EH (cell line): ENCODE results near the gene GIPC3.

Source experiments
- DNase-seq: peaks from one replicate; pipeline ENCODE4 v3.0.0-alpha.2; 2015; ENCODE audit warnings: low read depth

The GIPC3 gene, protein sequence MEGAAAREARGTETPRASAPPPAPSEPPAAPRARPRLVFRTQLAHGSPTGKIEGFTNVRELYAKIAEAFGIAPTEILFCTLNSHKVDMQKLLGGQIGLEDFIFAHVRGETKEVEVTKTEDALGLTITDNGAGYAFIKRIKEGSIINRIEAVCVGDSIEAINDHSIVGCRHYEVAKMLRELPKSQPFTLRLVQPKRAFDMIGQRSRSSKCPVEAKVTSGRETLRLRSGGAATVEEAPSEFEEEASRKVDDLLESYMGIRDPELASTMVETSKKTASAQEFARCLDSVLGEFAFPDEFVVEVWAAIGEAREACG

DNA sequence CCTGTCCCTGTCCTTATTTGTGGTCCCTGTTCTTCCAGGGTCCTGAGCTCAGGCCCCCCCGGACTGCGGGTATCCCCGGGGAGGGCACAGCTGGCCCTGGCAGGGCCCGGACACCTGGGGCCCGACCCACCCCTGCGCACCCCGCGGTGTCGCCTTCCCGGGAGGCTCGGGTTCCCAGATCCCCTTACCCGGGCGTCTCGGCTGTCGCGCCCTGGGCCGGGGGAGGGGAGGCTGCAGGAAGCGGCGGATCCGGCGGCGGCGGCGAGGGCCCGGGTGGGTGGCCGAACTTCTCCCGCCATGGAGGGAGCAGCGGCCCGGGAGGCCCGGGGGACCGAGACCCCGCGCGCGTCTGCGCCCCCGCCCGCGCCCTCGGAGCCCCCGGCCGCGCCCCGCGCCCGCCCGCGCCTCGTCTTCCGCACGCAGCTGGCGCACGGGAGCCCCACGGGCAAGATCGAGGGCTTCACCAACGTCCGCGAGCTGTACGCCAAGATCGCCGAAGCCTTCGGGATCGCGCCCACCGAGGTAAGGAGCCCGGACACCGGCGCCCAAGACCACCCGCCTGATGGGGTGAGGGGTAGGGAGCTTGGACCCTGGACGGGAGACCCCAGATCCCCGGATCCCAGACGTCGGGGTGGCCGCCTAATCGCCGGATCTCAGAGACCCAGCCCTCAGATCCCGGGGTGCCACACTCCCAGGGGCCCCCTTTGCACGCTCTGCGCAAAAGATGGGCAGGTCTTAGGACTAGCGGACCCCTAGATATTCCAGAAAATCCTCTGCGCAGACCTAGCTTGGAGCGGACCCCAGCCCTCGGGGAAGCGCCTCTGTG lies at the start of gene GIPC3:
Gene GIPC3, plus strand, starts transcription at position 178 of the 826 bp plus-strand sequence. Its CDS starts 120 bp downstream, at position 298.
- no peak for DNase-seq

DNA sequence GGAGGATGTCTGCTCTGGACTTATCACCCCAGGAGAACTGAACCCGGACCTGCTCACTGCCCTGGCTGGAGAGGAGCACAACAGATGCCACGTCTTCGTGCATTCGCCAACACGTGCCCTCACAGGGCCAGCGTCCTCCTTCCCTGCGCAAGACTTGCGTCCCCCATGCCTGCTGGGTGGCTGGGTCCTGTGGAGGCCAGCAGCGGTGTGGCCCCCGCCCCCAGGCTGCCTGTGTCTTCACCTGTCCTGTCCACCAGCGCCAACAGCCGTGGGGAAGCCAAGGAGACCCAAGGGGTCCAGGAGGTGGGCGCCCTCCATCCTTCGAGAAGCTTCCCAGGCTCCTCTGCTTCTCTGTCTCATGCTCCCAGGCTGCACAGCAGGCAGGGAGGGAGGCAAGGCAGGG lies 49.7 kb upstream of the GIPC3 start:
- DNase-seq = no peak

DNA sequence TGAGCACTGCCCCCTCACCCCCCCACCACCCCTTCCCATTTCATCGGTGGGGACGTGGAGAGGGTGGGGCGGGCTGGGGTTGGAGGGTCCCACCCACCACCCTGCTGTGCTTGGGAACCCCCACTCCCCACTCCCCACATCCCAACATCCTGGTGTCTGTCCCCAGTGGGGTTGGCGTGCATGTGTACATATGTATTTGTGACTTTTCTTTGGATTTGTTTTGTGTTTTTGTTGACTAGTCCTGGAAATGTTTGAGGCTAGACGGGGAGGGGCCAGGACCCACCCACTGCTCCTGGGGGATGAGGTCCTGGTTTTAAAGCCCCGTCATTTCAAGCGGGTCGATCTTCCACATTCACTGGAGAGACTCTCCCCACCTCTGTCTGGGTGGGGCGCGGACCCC lies 49.3 kb upstream of the GIPC3 start:
- DNase-seq = no peak

DNA sequence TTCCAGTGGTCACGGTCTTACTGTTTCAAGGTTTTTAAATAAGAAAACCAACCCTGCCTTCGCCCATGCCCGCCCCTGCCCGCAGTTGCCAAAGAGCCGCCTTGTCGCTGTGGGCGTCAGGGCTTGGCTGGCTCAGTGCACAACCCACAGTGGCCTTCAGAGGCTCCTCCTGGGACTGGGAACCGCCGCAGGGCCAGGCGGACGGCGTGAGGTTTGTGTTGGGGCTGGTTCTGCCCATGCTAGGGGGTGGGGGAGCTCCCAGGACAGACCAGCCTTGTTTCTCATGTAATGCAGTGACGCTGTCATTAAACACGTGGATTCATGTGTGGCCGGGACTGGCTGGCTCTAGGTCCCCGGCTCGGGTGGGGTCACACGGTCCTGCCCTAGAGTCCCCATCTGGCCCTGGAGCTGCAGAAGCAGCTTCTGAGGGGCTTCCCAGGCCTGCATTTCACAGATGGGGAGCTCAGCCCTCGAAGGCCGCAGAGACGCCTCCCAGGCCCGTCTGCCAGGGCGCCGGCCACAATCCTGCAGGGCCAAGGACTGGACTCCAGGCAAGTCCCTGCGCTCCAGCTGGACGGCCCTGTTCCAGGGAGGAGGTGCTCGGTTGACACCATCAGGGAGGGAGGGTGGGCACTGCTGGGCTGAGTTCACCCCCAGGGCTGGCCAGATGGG lies 48.7 kb upstream of the GIPC3 start:
- no peak for DNase-seq

DNA sequence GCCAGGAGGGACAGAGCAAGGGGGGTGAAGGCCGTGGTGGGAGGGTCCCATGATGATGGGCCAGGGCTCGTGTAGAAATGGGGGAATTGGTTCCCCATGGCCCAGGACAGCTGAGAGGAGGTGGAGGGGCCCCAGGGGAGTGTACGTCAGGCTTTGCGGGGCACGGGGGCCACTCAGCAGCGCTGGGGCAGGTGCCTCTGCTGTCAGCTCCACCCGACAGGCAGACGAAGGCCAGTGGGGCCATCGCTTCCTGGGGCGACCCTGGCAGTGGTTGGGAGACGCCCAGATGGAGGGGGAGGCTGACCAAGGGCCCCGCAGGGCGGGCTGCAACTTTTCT lies 48.2 kb upstream of the GIPC3 start:
- no peak for DNase-seq

DNA sequence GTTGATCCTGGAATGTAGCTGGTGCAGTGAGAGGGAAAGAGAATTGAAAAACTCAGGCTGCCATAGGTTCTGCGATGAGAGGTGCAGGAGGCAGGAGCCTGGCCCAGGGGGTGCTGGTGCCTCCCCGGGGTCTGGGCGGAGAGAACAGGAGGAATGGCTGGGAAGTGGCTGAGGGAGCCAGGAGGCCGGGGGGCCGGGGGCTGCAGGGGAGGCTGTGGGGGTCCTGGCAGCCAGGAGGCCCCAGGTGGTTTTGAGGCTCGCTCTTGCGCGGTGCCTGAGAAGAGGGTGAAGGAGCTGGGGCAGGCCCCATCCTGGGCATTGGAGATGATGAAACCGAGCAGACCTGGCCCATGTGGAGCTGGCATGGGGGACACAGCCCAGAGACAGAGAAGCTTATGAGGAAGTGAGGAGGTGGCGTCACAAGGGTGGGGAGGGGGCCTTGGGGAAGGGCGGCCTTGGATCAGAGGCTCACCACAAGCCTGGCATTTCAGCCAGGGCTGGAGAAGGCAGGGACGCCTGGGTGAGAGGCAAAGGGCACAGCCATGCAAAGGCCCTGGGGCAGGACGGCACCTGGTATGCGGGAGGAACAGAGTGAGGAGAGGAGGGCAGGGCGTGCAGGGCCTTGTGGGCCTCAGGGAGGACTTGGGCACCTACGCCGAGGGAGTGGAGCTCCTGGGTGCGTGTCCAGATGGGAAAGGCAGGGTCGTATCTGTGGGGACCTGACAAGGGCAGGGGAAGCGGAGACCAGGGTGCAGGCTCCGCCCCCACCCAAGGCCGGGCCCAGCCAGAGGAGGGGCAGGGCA lies 47.6 kb upstream of the GIPC3 start:
- DNase-seq = no peak

DNA sequence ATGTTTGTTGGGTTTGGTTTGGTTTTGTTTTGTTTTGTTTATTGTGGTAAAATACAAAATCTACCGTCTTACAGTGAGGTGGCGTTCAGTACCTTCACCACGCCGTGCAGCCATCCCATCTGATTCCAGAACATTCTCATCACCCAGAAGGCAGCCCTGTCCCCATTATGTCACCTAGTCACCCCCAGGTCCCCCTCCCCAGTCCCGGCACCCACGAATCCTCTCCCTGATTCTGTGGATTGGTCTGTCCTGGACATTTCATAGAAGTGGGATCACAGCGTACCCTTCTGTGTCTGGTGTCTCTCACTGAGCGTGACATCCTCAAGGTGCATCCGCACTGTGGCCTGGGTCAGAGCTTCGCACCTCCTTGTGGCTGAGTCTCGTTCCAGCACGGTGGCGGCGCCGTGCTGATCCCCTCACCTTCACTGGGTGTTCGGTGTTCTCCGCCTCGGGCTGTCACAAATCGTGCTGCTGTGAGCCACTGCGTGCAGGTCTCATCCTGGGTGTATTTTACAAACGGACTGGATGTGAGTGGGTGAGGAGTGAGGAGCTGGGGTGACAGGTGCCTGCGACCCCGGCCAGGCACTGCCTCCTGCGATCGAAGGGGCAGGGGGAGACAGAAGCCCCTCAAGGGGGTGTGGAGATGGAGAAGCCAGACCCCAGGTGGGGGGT lies 46.9 kb upstream of the GIPC3 start:
- DNase-seq = no peak

DNA sequence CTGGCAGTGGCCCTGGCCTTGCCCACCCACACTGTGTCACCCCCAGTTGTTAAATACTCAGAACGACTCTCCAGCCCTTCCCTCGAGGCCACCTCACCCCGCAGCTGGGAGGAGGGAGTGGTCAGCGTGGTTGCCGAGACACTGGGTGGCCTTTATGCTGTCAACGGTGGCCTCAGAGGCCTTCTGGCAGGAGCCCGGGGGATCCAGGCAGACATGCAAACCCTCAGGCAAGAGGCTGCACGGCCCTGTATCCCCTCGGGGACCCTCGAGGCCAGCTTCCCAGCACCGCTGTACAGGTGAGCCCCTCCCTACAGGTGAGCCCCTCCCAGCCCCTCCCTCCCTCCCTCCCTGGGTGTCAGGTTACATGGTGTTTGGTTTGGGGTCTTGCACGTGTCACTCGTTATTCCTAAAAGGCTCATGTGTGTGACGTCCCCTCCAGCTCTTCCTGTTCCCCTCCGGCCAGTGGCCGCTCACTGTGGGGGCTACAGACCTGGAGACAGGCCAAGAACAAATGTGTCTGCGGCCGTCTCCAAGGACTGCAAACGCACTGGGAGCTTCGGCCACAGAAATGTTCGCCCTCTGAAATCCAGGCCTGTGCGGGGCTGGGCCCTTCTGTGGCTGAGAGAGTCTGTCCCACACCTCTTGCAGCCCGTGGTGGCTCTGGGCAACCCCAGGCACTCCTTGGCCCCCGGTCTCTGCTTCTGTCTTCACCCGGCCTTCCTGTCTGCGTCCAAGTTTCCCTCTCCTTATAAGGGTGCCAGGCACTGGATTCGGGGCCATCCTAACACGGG lies 46.1 kb upstream of the GIPC3 start, which contains the start of gene TEKTIP1:
Gene TEKTIP1, plus strand, starts transcription at position 210 of the 791 bp plus-strand sequence. Its CDS starts 4 bp downstream, at position 214.
- DNase-seq = no peak

DNA sequence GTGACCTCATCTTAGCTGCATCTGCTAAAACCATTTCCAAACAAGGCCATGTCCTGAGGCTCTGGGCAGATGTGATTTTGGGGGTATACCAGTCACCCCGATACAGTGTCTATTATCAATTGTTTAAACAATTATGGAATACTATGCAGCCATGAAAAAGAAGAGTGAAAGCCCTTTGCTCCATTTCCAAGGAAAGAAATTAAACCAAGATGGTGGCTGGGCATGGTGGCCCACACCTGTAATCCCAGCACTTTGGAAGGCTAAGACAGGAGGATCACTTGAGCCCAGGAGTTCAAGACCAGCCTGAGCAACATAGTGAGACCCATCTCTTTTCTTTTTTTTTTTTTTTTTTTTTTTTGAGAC lies 45.5 kb upstream of the GIPC3 start:
- DNase-seq = no peak

DNA sequence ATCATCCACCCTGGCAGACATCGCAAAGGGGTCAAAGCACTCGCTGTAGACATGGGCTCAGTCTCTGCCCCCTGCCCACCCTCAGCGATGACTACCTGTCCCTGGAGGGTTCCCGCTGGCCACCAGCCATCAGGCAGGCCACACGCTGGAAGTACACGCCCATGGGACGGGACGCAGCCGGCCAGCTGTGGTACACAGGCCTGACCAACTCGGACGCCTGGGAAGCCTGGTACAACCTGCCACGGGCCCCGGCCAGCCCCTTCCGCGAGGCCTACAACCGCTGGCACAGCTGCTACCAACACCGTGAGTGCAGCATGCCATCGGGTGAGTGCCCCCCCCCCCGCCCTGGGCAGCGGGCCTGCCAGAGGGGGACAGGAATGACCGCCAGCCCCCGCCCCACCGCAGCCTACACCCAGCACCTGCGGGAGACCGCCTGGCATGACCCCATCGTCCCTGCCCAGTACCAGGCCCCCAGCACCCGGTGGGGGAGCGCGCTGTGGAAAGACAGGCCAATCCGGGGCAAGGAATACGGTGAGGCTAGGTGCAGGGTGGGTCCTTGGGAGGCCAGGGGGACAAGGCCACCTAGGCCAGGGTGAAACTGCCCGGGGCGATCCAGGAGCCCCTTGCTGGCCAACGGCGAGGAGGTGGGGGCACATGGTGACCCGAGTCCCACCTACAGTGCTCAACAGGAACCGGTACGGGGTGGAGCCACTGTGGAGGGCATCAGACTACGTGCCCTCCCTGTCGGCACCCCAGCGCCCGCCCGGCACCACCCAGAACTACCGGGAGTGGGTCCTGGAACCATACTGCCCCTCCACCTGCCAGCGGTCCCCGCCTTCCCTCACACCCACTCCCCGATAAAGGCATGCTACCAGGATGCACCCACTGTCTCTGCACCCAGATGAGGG lies 41.9 kb upstream of the GIPC3 start:
- DNase-seq = no peak

DNA sequence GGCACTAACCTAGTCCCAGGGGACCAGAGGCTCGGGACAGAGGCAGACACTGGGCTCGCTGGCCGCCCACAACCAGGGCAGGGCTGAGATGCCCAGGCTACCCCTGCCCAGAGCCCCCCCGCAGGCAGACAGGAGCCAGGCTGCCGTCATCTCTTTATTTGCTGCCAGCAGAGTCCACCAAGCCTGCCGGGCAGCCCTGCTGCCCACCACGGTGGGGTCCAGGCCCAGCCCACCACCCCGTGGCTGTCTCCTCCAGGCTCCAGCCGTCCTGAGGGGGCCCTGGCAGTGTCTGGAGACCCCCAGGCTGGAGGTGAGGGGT lies 41.3 kb upstream of the GIPC3 start:
- DNase-seq = no peak

DNA sequence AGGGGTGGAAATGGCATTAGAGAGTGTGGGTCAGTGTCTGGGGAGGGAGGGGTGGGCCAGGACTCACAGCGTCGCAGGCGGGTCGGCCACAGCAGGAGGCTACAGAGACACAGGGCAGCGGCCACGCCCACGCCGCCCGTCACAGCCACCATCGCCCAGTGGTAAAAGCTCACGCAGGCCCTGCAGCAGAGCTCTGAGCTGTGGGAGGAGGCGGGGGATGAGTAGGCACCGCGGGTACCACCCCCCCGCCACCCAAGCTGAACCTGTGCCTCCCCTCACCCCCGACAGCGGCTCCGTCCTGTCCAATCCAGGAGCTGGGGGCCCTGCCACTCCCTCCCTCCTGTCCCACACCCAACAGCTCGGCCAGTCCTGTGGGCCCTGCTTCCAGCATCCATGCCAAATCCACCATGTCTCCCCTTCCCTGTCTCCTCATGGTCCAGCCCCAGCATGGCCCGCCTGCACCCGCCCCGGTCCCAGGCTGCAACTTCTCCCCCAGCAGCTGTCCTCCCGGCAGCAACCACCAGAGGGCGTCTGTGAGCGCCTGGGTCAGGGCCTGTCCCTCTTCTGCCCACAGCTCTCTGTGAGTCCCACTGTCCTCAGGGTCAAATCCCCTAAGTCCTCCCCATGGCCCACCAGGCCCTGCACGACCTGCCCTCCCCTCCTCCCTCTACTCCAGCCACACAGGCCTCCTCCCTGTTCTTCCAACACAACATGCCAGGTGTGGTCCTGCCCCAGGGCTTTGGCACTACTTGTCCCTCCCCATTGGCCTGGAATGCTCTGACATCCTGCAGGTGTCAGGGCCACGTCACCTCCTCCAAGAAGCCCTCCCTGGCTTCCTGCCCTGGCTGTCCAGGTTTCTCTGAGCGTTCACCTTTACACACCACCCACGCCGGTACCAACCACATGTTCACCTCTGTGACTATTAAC lies 40.3 kb upstream of the GIPC3 start:
- peak; percentile 59 for DNase-seq

DNA sequence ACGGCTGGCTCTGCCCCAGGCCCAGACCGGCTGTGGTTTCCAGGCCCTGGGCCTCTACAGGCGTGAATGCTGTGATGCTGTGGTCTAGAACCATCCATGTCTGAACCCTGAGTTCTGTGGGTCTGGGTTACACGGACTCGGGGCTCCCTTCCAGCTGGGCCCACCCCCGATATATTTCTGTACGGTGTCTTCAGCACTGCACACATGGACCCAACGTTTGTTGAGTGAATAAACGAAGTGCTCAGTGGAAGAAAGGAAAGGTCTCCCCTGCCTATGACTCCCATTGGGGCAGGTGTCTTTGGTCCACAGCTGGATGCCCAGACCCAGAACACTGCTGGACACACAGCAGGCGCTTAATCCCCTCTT lies 39.6 kb upstream of the GIPC3 start:
- DNase-seq = no peak

DNA sequence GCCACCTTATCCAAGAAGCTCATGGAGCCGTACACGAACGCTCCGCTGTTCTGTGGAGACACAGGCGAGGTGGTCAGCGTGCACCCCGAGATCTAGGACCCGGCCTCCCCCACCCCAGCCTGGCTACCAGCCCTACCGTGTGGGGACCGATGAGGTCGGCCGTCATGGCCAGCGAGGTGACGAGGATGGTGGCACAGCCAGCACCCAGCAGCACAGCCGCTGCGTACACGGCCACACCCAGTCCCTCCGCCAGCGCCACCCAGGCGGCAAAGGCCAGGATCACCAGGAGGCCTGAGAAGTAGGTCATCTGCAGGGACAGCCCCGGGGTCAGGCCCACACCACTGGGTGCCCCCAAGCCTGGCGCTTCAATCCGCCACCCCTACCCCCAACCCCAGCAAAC lies 39.2 kb upstream of the GIPC3 start:
- DNase-seq = no peak

DNA sequence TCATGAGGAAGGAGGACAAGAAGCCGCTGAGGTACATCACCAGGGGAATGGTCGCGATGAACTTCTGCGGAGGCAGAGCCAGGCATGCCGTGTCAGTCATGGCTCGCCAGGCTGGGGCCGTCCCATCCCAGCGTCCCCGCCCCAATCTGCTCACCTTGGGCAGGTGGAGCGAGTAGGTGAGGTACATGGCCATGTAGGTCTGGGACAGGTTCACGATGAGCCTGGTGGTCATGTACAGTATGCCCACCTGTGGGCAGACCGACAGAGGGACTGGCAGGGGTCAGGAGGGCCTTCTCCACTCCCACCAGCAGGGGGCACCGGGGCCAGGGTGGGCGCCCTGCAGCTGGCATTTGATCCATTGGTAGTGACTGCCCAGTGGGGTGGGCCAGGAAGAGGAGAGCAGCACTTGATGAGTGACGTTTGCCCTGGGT lies 38.0 kb upstream of the GIPC3 start:
- DNase-seq = peak; percentile 39

DNA sequence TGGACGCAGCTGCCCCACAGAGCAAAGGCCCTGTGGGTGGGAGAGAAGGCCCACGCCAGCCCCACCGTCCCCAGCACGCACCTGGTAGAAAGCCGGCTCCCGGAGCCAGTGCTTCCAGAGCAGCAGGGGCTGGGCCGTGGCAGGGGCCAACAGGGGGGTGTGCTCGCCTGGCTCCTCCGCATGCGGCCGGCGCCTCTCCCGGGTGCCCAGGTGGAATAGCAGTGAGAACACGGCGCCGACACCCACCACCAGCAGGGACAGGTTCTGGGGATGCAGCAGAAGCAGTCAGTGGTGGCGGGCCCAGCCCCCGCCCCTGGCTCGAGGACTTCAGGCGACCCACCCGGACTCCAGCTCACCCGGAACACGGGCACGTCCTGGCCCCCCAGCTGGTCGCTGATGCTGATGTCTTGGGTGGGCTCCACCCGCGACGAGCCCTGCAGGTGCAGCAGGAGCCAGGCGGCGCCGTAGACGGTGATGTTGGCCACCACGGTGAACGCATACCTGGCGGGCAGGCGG lies 37.5 kb upstream of the GIPC3 start:
- no peak for DNase-seq

DNA sequence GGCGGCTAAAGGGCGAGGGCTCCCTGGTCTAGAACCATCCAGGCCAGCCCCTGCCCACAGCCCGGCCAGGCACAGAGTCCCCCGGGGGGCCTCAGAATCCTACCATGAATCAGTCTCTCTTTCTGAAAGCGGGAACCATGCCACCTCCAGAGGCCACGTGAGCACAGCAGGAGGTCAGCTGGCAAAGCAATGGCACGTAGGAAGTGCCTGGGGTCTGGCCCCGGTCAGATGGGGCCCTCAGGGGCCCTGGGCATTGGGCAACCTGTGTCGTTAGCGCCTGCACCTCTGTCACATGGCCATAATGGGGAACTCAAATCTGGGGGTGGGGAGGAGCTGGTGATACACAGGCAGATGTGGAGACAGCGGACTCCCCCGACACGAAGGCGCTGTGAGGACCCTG lies 36.7 kb upstream of the GIPC3 start:
- no peak for DNase-seq

DNA sequence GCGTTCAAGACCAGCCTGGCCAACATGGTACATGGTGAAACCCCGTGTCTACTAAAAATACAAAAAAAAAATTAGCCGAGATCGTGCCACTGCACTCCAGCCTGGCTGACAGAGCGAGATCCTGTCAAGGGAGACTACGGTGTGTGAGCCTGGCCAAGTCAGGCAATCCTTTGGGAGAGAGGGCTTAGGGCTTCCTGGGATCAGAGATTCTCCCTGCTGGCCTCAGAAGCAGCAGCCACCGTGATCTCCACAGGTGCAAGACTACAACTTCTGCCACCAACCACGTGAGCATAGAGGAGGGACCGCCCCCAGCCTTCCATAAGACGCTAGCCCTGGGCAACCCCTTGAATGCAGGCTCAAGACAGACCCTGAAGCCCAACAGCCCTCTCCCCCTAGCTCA lies 35.5 kb upstream of the GIPC3 start:
- no peak for DNase-seq
